ENCODE results near the gene KDM4C. TPM values are rescaled to one million over a fixed set of nuclear protein-coding genes. Genes with fewer than 3 reads are reported as not detected.

The KDM4C gene
- total and polyA plus RNA-seq, 2 of the 13 experiments (the other 11 are each of a cell fraction or from before 2014, with no cell fraction given): 19.4 to 23.6 TPM

- WGBS (ENCODE audit: low lambda C conversion rate): 88% methylated on average over 1 of the region's 1 CpG
- Histone ChIP-seq H3K36me3 (replicated peaks in 1 of 2; ENCODE audit: control insufficient read depth in 1 of 2, insufficient read depth in 2 of 2, low read length in 2 of 2) (peaks cover 1 to 4% of the 10 kb centered on the region in 2 experiments; a peak in 1 of 5 replicates), H3K79me2 (ENCODE audit: insufficient read depth, low read length) (peaks cover 6% of the 10 kb centered on the region), H3K9me3 (ENCODE audit: low read length) (no peaks in the 10 kb centered on the region), H3K4me3 (replicated peaks in 1 of 3; ENCODE audit: insufficient read depth in 1 of 3, low read depth in 2 of 3, low read length in 3 of 3) (no peak overlapping the region), H3K9ac (ENCODE audit: insufficient read depth, low read depth, low read length) (no peak overlapping the region), H3K4me1 (ENCODE audit: insufficient read depth, low read length) (peaks cover 32% of the 10 kb centered on the region), H3K27ac (ENCODE audit: extremely low read length, insufficient read depth, low read length) (no peak overlapping the region), H4K20me1 (ENCODE audit: insufficient read depth, low read length) (no peaks in the 10 kb centered on the region), H3K4me2 (ENCODE audit: low read depth, low read length) (no peak overlapping the region), H3K27me3 (ENCODE audit: control insufficient read depth in 1 of 2, insufficient read depth in 2 of 2, low read length in 2 of 2) (no peaks in the 10 kb centered on the region), H2AFZ (ENCODE audit: low read length) (no peak overlapping the region)
- ATAC-seq (no peak), FAIRE-seq (no peak), DNase-seq (ENCODE audit: low spot score) (no peak)
- no TSS peak for BruUV-seq (replicated peaks)
- intact Hi-C loops (cut with micrococcal nuclease; ENCODE audit: unreplicated experiment) (no loop called here), in situ Hi-C loops (cut with HindIII; ENCODE audit: extremely low pct_ligation_motif_present, low pct_unique_long_range_greater_than_20kb) (no loop called here)
- TF ChIP-seq TCF7 (IDR thresholded peaks at IDR 0.05; ENCODE audit: low read depth) (no peak), ZBED4 (CRISPR knock-in tag; IDR thresholded peaks at IDR 0.05; ENCODE audit: borderline replicate concordance) (no peak), ZNF782 (CRISPR knock-in tag; IDR thresholded peaks at IDR 0.05; ENCODE audit: borderline replicate concordance) (no peak), NCOA2 (CRISPR knock-in tag; IDR thresholded peaks at IDR 0.05) (no peak), ZNF839 (CRISPR knock-in tag; IDR thresholded peaks at IDR 0.05; ENCODE audit: borderline replicate concordance) (no peak), ARNT (IDR thresholded peaks at IDR 0.05) (no peak), ZNF3 (CRISPR knock-in tag; IDR thresholded peaks at IDR 0.05) (no peak), SMC3 (IDR thresholded peaks at IDR 0.05; ENCODE audit: low read length) (no peak), MATR3 (CRISPR knock-in tag; IDR thresholded peaks at IDR 0.05) (no peak), BRF2 (CRISPR knock-in tag; IDR thresholded peaks at IDR 0.05) (no peak), HNRNPUL1 (IDR thresholded peaks at IDR 0.05; ENCODE audit: low read depth, low read length) (no peak), ZFP90 (CRISPR knock-in tag; IDR thresholded peaks at IDR 0.05; ENCODE audit: borderline replicate concordance) (no peak), ZNF660 (CRISPR knock-in tag; IDR thresholded peaks at IDR 0.05; ENCODE audit: borderline replicate concordance, low read depth) (no peak)
- ChIA-PET CTCF (ENCODE audit: low intra/inter-chr PET ratio, low total read pairs) (no interaction called here), POLR2A (no interaction called here)
Measured at GRCh38 chr9:6927838-6928237, 170.1 kb downstream of the KDM4C start.
